ENCODE measurements around the gene CA4. TPM values are rescaled to one million over a fixed set of nuclear protein-coding genes. Genes with fewer than 3 reads are reported as not detected.

The CA4 gene
- total RNA-seq, 1 donor from 2014 or later = not detected

DNA sequence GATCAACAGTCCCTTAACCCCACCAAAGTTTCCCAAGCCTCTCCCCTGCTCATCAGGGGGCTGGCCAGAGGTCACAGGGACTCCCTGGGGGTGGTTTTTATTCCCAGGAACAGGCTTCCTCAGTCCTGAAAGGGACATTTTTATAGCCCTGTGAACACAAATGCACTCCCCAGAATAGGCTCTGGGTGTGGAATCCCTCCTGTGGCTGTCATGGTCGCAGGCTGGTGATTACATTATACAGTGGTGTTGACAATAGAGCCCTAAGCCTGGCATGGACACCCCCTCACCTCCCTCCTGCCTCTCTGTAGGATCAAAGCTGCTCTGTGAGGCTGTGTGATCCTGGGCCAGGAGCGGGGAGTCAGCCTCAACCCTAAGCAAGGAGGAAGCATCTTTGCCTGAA lies 1.4 kb upstream of the CA4 start:
- peaks cover 53% of the 10 kb centered on the region for H3K27me3 ChIP-seq (ENCODE audit: control insufficient read depth, insufficient read depth, low read length)
- no peak for DNase-seq (ENCODE audit: low read depth)
- H3K36me3 ChIP-seq (ENCODE audit: control insufficient read depth, insufficient read depth, low read length) = no peaks in the 10 kb centered on the region
- H3K4me3 ChIP-seq (ENCODE audit: low read depth, low read length) = no peak overlapping the region
- TF ChIP-seq, protein P1, sequence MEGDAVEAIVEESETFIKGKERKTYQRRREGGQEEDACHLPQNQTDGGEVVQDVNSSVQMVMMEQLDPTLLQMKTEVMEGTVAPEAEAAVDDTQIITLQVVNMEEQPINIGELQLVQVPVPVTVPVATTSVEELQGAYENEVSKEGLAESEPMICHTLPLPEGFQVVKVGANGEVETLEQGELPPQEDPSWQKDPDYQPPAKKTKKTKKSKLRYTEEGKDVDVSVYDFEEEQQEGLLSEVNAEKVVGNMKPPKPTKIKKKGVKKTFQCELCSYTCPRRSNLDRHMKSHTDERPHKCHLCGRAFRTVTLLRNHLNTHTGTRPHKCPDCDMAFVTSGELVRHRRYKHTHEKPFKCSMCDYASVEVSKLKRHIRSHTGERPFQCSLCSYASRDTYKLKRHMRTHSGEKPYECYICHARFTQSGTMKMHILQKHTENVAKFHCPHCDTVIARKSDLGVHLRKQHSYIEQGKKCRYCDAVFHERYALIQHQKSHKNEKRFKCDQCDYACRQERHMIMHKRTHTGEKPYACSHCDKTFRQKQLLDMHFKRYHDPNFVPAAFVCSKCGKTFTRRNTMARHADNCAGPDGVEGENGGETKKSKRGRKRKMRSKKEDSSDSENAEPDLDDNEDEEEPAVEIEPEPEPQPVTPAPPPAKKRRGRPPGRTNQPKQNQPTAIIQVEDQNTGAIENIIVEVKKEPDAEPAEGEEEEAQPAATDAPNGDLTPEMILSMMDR (IDR thresholded peaks at IDR 0.05; ENCODE audit: insufficient read depth, low read length, poor library complexity, severe bottlenecking) = no peak

DNA sequence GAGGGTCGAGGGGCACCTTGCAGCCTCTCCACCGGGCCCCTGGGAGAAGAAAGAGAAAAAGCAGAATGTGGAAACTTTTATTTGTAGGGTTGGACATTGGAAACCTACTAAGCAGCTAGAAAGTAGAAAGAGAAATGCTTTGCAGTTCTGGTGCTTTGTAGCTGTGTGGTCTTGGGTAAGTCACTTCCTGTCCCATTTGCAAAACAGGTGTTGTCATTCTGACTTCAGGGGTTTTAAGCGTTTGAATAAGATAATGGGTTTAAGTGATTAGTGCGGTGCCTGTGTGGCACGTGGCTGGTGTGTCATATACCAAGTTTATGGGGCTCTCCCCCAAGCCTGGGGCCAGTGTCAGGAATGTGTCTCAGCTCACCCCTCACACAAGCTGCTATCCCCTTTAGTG lies 1.6 kb downstream of the CA4 start:
- Histone ChIP-seq H3K4me3 (ENCODE audit: low read depth, low read length) (no peak overlapping the region), H3K27me3 (ENCODE audit: control insufficient read depth, insufficient read depth, low read length) (peaks cover 39% of the 10 kb centered on the region), H3K36me3 (ENCODE audit: control insufficient read depth, insufficient read depth, low read length) (no peaks in the 10 kb centered on the region)
- TF ChIP-seq, protein P1 (IDR thresholded peaks at IDR 0.05; ENCODE audit: insufficient read depth, low read length, poor library complexity, severe bottlenecking) = no peak
- no peak for DNase-seq (ENCODE audit: low read depth)

DNA sequence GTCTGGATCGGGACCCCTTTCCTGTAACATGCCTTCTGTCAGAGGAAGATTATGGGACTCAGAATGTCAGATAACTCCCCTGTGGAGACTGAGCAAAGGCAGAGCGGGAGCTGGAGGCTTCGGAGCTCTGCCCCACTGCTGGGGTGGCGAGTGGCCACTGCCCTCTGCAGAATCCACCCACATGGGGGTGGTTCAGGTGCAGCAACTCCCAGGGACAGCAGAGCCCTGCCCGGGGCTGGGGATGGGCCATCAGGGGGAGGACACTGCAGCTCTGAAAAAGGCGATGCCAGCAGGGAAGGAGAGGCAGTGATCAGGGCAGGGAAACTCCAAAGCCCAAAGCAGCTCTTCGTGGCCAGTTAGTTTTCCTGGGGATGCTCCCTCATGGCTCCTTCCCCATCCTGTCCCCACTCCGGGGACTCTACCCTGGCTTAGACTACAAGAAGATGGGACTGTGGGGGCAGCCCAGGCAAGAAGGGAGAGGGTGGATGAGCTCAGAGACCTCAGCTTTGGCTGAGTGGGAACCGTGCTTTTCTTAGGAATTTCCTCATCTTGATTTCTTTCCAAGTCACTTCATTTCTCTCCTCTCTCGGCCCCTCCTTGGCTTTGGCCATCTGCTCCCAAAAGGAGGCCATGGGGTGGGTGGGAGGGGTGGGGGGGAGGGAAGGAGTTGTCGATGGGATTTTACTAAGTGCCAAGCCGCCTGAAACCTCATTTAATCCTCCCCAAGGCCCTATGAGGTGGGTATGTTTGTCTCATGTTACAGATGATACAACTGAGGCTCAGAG lies 4.0 kb downstream of the CA4 start:
- no peak for DNase-seq (ENCODE audit: low read depth)
- TF ChIP-seq, protein P1 (IDR thresholded peaks at IDR 0.05; ENCODE audit: insufficient read depth, low read length, poor library complexity, severe bottlenecking) = no peak
- no peak overlapping the region for H3K4me3 ChIP-seq (ENCODE audit: low read depth, low read length)
- H3K36me3 ChIP-seq (ENCODE audit: control insufficient read depth, insufficient read depth, low read length) = no peaks in the 10 kb centered on the region
- peaks cover 33% of the 10 kb centered on the region for H3K27me3 ChIP-seq (ENCODE audit: control insufficient read depth, insufficient read depth, low read length)

DNA sequence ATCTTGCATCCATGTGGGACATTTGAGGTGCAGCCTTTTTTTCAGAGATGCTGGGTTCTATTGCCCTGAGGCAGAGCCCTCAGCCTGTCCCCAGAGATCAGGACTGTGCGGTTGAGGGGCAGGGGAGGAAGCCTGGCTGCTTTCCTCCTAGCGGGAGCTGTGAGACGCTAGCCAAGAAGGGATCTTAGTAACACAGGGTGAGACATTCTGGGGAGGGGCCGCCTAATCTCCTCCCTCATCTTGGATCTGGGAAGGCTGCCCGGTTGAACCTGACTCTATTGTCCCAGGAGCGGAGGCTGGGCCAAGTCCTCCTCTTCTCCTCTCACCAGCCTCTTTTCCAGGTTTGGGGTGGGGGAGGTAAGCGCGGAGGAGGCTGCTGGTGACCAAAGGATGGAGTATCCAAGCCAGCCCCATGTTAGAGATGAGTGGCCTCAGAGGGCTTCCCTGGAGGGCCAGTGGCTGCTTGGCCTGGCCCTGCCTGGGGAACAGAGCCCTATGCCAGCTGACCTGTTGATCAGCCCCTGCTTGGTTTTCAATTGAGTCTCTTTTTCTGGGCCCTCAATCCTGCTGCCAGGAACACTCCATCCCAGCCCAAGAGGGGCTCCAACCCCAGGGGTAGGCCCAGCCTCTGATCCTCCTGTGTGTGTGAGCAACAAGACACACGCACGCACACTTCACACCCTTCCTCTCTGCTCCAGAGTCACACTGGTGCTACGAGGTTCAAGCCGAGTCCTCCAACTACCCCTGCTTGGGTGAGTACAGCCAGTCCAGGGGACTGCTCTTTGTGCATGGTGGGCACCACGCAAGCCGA lies 5.0 kb downstream of the CA4 start:
- no peak for DNase-seq (ENCODE audit: low read depth)
- Histone ChIP-seq H3K27me3 (ENCODE audit: control insufficient read depth, insufficient read depth, low read length) (peaks cover 27% of the 10 kb centered on the region), H3K4me3 (ENCODE audit: low read depth, low read length) (no peak overlapping the region), H3K36me3 (ENCODE audit: control insufficient read depth, insufficient read depth, low read length) (no peaks in the 10 kb centered on the region)
- TF ChIP-seq, protein P1 (IDR thresholded peaks at IDR 0.05; ENCODE audit: insufficient read depth, low read length, poor library complexity, severe bottlenecking) = no peak

DNA sequence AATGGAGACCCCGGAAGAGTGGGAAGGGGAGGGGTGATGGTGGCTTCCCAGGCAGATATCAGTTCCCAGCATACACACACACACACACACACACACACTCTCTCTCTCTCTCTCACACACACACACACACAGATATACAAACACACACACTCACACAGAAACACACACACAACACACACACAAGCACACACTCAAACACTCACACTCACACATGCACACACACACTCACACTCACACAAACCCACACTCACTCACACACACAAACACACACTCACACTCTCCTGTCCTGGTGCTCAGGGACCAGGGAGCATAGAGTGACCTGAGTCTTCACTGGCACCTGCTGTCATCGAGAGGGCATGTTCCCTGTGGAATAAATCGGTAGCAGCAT lies 5.6 kb downstream of the CA4 start:
- peaks cover 21% of the 10 kb centered on the region for H3K27me3 ChIP-seq (ENCODE audit: control insufficient read depth, insufficient read depth, low read length)
- no peak for DNase-seq (ENCODE audit: low read depth)
- TF ChIP-seq, protein P1 (IDR thresholded peaks at IDR 0.05; ENCODE audit: insufficient read depth, low read length, poor library complexity, severe bottlenecking) = no peak
- H3K4me3 ChIP-seq (ENCODE audit: low read depth, low read length) = no peak overlapping the region
- no peaks in the 10 kb centered on the region for H3K36me3 ChIP-seq (ENCODE audit: control insufficient read depth, insufficient read depth, low read length)

All from kidney epithelial cell (primary cell).